NCI-H226 (cell line): Measurements from ENCODE around the gene TEKTIP1.
"Not testable (repeated sequence)": the region's sequence is repeated elsewhere in the genome, so short reads cannot be mapped to it uniquely, and the experiment has no call there.

Source experiments
- DNase-seq: peaks from one replicate; pipeline ENCODE4 v3.0.0-alpha.2; 2015

TEKTIP1 gene

GRCh38 chr19:3508121-3508661 lies 30.8 kb upstream of the TEKTIP1 start:
- DNase-seq: not testable (repeated sequence)

- no peak for DNase-seq
Observed at GRCh38 chr19:3508771-3509535, 30.0 kb upstream of the TEKTIP1 start.

GRCh38 chr19:3509566-3509989 lies 29.4 kb upstream of the TEKTIP1 start:
- DNase-seq: no peak

- no peak for DNase-seq
Observed at GRCh38 chr19:3510727-3511126, 28.2 kb upstream of the TEKTIP1 start.

GRCh38 chr19:3511506-3512251 lies 27.3 kb upstream of the TEKTIP1 start:
- DNase-seq: no peak

- DNase-seq: no peak
Observed at GRCh38 chr19:3512562-3513228, 26.3 kb upstream of the TEKTIP1 start.

GRCh38 chr19:3513229-3514140 lies 25.5 kb upstream of the TEKTIP1 start:
- DNase-seq: no peak

- DNase-seq: no peak
Observed at GRCh38 chr19:3514930-3515329, 24.0 kb upstream of the TEKTIP1 start.

- no peak for DNase-seq
Observed at GRCh38 chr19:3515891-3516422, 23.0 kb upstream of the TEKTIP1 start.

GRCh38 chr19:3516675-3517207 lies 22.2 kb upstream of the TEKTIP1 start:
- no peak for DNase-seq

GRCh38 chr19:3517638-3518037 lies 21.3 kb upstream of the TEKTIP1 start:
- no peak for DNase-seq

GRCh38 chr19:3518255-3518654 lies 20.7 kb upstream of the TEKTIP1 start:
- DNase-seq: no peak

GRCh38 chr19:3518659-3519058 lies 20.3 kb upstream of the TEKTIP1 start:
- DNase-seq: no peak

- no peak for DNase-seq
Observed at GRCh38 chr19:3519126-3519525, 19.8 kb upstream of the TEKTIP1 start.

- DNase-seq: no peak
Observed at GRCh38 chr19:3520166-3521103, 18.5 kb upstream of the TEKTIP1 start.

- no peak for DNase-seq
Observed at GRCh38 chr19:3521104-3521445, 17.9 kb upstream of the TEKTIP1 start.

- DNase-seq: no peak
Observed at GRCh38 chr19:3522421-3523360, 16.3 kb upstream of the TEKTIP1 start.

GRCh38 chr19:3523361-3524077 lies 15.5 kb upstream of the TEKTIP1 start:
- no peak for DNase-seq
